Stimulated activated CD8-positive, alpha-beta memory T cell treated with anti-CD3 and anti-CD28 coated beads, Interleukin-2, amount 100 ng/mL, for 48 hours (primary cell): ENCODE results near the gene USH2A.

Experiments
- DNase-seq, 2 donors: peaks; one replicate each; pipeline ENCODE4 v3.0.0-alpha.2; 2020; ENCODE audit warnings: low read depth in 2 of 2

USH2A gene

GRCh38 chr1:216290074-216290473, 133.2 kb downstream of the USH2A start:
- DNase-seq = no peak

- no peak for DNase-seq
Observed at GRCh38 chr1:216285052-216285451, 138.2 kb downstream of the USH2A start.

- DNase-seq = no peak
Observed at GRCh38 chr1:216281757-216282156, 141.5 kb downstream of the USH2A start.

GRCh38 chr1:216270086-216270773, 153.0 kb downstream of the USH2A start:
- DNase-seq = no peak

- no peak for DNase-seq
Observed at GRCh38 chr1:216261631-216262030, 161.6 kb downstream of the USH2A start.

- no peak for DNase-seq
Observed at GRCh38 chr1:216258856-216259255, 164.4 kb downstream of the USH2A start.

- DNase-seq = no peak
Observed at GRCh38 chr1:216258386-216258785, 164.9 kb downstream of the USH2A start.

GRCh38 chr1:216250861-216251260, 172.4 kb downstream of the USH2A start:
- no peak for DNase-seq

GRCh38 chr1:216248628-216249027, 174.6 kb downstream of the USH2A start:
- DNase-seq = no peak

GRCh38 chr1:216247937-216248336, 175.3 kb downstream of the USH2A start:
- no peak for DNase-seq

GRCh38 chr1:216246577-216247203, 176.6 kb downstream of the USH2A start:
- DNase-seq = no peak

- DNase-seq = no peak
Observed at GRCh38 chr1:216238844-216239243, 184.4 kb downstream of the USH2A start.

- DNase-seq = no peak
Observed at GRCh38 chr1:216237927-216238542, 185.2 kb downstream of the USH2A start.

- no peak for DNase-seq
Observed at GRCh38 chr1:216224233-216224632, 199.0 kb downstream of the USH2A start.

GRCh38 chr1:216223486-216223885, 199.8 kb downstream of the USH2A start:
- no peak for DNase-seq

GRCh38 chr1:216222288-216222687, 201.0 kb downstream of the USH2A start:
- DNase-seq = no peak

- DNase-seq = no peak
Observed at GRCh38 chr1:216221260-216221700, 202.0 kb downstream of the USH2A start.

- DNase-seq = no peak
Observed at GRCh38 chr1:216216305-216216704, 206.9 kb downstream of the USH2A start.

GRCh38 chr1:216215169-216215568, 208.1 kb downstream of the USH2A start:
- no peak for DNase-seq

- DNase-seq = no peak
Observed at GRCh38 chr1:216212826-216213225, 210.4 kb downstream of the USH2A start.

GRCh38 chr1:216210081-216210480, 213.2 kb downstream of the USH2A start:
- no peak for DNase-seq

- no peak for DNase-seq
Observed at GRCh38 chr1:216209125-216209524, 214.1 kb downstream of the USH2A start.

GRCh38 chr1:216207154-216207553, 216.1 kb downstream of the USH2A start:
- no peak for DNase-seq
